GM18499 (cell line): ENCODE measurements around the gene CEP135.
"Not testable (repeated sequence)": the region's sequence is repeated elsewhere in the genome, so short reads cannot be mapped to it uniquely, and the experiment has no call there.

Experiments used
- ATAC-seq: cut with Tn5 transposase; IDR thresholded peaks from one replicate; pipeline ENCODE4 v1.9.1; 2021; ENCODE audit warnings: moderate number of reproducible peaks; ENCODE audit not compliant: insufficient read depth, unreplicated experiment

Gene CEP135

GRCh38 chr4:56062526-56063145, 113.9 kb downstream of the CEP135 start:
- ATAC-seq: no peak

DNA sequence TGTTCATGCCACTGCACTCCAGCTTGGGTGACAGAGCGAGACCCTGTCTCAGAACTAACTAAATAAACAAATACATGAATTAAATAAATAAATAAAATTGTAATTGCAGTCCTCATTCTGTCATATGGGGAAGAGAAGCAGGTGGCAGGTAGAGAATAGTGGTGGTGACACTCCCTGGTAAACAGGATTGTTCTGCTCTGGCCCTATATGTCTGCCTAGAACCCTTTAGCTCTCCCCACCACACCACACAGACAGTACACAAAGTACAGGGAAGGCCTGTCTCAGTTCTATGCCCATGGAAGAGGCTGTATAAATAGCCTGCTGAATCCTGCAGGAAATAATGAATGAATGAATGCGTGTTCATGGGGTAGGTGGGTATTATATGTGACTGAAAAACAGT, 117.7 kb downstream of the CEP135 start:
- no peak for ATAC-seq

GRCh38 chr4:56067826-56068225, 119.1 kb downstream of the CEP135 start:
- no peak for ATAC-seq

DNA sequence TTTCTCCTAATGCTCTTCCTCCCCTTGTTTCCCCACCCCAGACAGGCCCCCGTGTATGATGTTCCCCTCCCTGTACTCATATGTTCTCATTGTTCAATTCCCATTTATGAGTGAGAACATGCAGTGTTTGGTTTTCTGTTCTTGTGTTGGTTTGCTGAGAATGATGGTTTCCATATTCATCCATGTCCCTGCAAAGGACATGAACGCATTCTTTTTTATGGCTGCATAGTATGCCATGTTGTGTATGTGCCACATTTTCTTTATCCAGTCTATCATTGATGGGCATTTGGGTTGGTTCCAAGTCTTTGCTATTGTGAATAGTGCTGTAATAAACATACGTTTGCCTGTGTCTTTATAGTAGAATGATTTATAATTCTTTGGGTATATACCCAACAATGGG, 124.0 kb downstream of the CEP135 start:
- not testable (repeated sequence) for ATAC-seq

GRCh38 chr4:56077676-56078075, 128.9 kb downstream of the CEP135 start:
- no peak for ATAC-seq

GRCh38 chr4:56078866-56079265, 130.1 kb downstream of the CEP135 start:
- ATAC-seq: no peak

GRCh38 chr4:56080384-56080783, 131.6 kb downstream of the CEP135 start:
- no peak for ATAC-seq

GRCh38 chr4:56082829-56083228, 134.1 kb downstream of the CEP135 start:
- no peak for ATAC-seq
